Loucy (cell line): Measurements from ENCODE around the gene PANK3.

Source experiments
- EZH2phosphoT487 ChIP-seq: fragments of 200-600 bp; IDR thresholded peaks from 2 replicates; pipeline ENCODE4 v1.6.1; 2018; ENCODE audit warnings: antibody characterized with exemption, mild to moderate bottlenecking, moderate library complexity, borderline replicate concordance
- TF ChIP-seq, protein P1 (sequence below): fragments of 200-600 bp; sonication (generic); conservative IDR thresholded peaks from 2 replicates; pipeline ENCODE4 v1.5.1; 2014; ENCODE audit warnings: mild to moderate bottlenecking, antibody characterized with exemption, low read length

DNA sequence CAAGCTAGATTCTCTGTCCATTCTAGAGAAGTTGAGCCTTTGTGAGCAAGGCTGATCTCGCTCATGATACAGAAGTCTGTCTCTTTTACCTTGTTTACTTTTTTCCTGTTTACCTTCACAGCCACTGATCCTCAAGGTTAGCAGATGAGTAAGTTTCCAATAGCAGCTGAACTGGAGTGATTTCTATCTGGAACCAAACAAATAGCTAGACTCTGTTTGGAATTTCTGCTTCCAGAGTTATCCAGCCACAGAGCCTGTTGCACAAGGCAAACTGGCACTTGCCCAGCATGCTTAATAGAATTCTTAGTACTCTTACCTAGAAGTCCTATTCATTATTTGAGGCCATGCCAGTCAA is 12.8 kb upstream of the PANK3 start:
- TF ChIP-seq, protein P1, sequence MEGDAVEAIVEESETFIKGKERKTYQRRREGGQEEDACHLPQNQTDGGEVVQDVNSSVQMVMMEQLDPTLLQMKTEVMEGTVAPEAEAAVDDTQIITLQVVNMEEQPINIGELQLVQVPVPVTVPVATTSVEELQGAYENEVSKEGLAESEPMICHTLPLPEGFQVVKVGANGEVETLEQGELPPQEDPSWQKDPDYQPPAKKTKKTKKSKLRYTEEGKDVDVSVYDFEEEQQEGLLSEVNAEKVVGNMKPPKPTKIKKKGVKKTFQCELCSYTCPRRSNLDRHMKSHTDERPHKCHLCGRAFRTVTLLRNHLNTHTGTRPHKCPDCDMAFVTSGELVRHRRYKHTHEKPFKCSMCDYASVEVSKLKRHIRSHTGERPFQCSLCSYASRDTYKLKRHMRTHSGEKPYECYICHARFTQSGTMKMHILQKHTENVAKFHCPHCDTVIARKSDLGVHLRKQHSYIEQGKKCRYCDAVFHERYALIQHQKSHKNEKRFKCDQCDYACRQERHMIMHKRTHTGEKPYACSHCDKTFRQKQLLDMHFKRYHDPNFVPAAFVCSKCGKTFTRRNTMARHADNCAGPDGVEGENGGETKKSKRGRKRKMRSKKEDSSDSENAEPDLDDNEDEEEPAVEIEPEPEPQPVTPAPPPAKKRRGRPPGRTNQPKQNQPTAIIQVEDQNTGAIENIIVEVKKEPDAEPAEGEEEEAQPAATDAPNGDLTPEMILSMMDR, result no peak
- TF ChIP-seq EZH2phosphoT487, result no peak
